HG03457 (cell line): ENCODE measurements around the gene RNU6-9.

ENCODE experiments used
- ATAC-seq: cut with Tn5 transposase; IDR thresholded peaks from one replicate; pipeline ENCODE4 v1.9.1; 2021; ENCODE audit warnings: moderate number of reproducible peaks; ENCODE audit not compliant: unreplicated experiment

The RNU6-9 gene

DNA sequence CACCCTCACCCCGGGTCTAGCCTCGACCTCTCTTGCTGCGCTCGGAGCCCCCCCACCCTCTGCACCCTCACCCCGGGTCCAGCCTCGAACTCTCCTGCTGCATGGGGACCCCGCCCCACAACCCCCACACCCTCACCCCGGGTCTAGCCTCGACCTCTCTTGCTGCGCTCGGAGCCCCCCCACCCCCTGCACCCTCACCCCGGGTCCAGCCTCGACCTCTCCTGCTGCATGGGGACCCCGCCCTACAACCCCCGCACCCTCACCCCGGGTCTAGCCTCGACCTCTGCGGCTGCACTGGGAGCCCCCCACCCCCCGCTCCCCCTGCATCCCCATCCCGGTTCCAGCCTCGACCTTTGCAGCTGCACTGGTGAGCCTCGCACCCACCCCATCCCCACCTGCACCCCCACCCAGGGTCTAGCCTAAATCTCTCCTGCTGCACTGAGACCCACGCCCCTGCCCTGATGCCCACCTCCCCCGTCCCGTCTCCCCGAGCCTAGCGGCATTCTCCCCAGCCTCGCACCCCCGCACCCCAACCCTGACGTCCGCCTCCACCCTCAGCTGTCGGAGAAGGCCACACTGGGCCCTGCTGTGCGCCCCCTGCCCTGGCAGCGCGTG is 32.0 kb upstream of the RNU6-9 start:
- ATAC-seq, result no peak

DNA sequence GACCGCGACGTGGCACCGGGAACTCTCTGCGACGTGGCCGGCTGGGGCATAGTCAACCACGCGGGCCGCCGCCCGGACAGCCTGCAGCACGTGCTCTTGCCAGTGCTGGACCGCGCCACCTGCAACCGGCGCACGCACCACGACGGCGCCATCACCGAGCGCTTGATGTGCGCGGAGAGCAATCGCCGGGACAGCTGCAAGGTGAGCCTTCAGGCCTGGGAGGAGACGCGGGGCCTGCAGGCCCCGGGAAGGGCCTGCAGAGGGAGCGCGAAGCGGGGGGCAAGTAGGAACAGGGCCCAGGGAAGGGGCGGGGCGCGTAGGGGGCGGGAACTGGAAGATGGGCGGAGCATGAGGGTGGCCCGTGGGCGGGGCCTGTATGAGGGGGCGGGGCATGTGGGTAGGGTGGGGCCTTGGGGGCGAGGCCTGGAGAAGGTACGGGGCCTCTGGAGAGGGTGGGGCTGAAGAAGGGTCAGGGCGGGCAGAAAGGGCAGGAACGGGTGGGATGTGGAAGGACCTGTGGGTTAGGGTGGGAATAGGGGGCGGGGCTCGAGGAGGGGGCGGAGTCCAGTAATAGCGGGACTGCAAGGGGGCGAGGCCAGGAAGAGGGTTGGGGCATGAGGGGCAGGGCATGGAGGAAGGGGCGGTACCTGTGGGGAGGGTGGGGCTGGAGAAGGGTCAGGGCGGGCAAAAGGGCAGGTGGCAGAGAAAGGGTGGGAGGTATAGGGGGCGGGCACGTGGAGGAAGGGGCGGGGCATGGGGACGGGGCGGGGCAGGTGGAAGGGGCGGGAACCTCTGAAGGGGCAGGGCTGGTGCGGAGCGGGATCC is 31.3 kb upstream of the RNU6-9 start:
- no peak for ATAC-seq

DNA sequence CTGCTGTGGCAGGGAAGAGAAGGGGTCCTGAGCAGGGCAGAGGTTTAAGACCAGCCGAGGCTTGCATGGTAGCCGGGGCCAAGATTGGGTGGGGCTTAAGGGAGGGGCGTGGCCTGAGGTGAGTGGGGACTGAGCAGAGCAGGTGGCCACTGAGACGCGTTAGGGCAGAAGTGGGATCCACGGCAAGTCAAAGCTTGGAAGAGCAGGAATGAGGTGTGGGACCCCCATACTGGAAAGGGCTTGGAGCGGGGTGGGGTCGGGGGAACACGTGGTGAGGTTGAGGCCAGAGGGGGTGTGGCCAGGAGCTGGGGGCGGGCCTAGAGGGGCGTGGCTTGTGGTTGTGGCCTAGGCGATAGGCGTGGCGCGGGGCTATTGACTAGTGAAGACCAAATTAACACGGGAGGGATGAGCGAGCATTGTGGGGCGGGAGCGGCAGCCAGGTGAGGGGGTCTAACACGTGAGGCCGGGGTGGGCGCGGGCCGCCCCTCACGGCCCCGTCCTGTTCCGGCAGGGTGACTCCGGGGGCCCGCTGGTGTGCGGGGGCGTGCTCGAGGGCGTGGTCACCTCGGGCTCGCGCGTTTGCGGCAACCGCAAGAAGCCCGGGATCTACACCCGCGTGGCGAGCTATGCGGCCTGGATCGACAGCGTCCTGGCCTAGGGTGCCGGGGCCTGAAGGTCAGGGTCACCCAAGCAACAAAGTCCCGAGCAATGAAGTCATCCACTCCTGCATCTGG is 30.5 kb upstream of the RNU6-9 start:
- no peak for ATAC-seq

DNA sequence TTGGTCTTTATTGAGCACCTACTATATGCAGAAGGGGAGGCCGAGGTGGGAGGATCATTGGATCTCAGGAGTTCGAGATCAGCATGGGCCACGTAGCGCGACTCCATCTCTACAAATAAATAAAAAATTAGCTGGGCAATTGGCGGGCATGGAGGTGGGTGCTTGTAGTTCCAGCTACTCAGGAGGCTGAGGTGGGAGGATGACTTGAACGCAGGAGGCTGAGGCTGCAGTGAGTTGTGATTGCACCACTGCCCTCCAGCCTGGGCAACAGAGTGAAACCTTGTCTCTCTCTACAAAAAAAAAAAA is 30.0 kb upstream of the RNU6-9 start:
- ATAC-seq, result no peak

DNA sequence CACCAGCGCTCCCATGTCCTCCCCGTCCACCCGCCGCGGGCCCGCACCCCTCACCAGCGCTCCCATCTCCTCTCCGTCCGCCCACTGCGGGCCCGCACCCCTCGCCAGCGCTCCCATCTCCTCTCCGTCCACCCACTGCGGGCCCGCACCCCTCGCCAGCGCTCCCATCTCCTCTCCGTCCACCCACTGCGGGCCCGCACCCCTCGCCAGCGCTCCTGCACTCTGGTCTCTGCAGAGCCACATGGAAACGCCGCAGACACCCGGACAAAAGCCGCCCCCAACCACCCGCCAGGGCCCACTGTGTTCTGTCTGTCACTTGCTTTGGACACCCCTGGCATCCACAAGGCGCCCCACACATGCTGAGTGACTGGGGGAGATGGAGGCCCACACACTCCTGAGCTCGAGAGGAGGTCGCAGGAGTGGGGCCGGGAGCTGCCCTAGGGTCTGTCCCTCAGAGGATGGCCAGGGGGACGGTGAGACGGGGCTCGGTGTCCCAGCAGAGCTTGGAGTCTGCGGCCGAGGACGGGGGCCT is 26.4 kb upstream of the RNU6-9 start:
- ATAC-seq, result no peak

DNA sequence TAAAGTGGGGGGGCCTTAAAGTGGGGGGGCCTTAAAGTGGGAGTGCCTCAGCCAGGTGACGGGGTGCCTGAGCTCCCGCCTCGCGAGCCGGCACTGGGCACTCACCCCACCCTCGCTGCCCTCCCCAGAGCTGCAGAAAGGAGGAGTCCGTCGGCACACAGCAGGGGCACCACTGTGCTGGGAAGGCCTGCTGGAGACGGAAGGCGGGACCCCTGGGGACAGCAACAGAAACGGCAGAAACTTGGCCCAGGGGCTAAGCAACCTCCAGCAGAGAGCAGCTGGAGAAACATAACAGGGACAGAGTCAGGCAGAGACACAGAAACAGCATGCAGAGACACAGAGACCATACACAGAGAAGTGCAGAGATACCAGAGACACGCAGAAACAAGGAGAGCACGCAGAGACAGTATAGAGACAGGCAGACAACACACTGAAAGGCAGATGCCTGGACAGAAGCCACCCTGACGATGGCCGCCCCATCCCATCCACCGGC is 25.9 kb upstream of the RNU6-9 start:
- ATAC-seq, result no peak

DNA sequence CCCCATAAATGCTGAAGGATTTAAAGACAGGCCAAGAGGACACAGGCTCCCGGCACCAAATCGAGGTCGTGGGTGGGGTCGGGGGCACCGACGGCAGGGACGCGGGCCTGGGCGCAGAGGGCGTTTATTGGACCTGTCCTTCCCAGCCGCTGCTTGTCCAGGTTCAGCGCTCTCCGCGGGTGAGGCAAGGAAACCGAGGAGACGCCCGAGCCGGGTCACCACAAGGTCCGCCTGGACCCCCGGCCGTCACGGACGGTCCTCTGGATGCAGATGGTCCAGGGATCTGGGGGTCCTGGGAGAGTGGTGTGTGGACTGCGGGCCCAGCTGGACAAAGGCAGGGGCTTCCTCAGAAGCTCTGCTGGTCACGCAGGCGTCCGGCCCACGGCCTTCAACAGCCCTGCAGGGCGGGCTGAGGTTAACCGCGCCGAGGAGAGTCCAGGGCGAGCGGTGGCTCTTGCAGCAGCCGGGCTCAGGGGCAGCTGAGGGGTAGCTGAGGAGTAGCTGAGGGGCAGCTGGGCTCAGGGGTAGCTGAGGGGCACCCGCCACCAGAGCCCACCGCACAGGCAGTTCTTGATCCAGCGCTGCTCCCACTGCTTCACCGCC is 25.3 kb upstream of the RNU6-9 start:
- no peak for ATAC-seq

DNA sequence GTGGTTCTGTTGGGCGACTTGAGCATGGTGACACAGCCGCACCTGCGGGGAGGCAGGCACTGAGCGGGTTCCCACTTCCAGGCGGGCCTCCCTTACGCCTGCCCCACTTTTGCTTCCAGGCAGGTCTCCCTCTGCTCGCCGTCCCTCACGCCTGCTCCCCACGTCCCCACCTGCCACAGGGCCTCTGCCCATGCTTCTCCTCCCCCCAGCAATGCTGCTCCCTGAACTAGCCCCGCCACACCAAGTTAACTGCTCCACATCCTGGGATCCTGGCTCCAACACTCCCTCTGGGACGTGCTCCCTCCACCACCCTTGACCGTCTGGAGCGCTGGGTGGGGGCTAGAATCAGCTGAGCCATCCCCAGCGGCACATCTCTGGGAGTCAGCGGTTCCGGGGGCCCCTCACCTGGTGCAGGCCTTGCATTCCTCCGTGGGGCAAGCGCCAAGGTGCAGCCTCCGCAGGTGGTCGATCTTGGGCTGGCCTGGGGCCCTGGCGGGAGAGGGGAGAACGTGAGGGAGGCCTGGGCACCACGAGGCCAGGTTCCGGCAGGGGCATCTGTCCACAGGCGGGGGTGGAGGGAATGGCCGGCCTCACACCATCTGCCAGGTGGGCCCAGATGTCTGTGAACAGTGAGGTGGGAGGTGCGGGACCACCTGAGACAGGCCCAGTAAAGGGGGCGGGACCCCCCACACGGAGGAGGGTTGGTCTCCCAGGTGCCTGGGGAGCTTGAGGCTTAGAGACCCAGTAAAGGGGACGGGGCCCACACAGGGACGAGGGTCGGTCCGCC is 24.6 kb upstream of the RNU6-9 start:
- no peak for ATAC-seq

DNA sequence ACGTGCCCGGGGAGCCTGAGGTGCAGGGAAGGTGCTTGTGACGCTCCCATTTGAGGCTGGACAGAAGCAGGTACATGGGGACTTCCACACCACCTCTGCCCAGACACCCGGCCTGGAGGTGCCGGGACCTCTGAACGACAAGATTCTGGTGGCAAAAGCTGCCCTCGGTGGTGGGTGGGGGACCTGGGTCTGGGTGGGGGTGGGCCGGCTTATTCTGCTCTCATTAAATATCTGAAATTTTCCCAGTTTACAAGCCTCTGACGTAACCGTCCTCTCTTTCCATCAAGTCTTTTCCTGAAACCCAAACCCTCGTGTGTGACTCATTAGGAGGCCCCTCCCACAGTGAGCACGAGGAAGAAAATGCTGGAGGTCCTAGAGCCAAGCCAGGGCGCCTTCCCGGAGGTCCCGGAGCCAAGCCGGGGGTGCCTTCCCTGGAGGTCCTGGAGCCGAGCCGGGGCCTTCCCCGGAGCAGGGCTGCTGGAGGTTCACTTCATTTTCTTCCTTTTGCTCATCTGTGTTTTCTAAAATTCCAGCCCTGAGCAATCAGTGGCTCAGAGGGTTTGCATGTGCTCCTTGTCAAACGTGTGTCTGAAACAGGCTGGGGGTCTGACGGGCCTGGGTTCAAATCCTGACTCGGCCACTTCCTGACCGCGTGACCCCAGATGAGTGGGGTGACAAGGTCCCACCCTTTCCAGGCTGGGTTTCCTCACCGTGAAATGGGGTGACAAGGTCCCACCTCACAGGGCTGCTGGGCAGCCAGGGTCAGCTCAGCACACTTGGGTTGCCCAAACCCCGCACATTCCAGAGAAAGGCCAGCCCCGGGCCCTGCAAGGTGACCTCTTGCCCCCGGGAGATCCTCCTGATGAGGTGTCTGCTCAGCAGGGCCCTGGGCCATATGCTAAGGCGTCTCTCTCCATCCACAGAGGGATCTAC is 23.8 kb upstream of the RNU6-9 start:
- no peak for ATAC-seq

DNA sequence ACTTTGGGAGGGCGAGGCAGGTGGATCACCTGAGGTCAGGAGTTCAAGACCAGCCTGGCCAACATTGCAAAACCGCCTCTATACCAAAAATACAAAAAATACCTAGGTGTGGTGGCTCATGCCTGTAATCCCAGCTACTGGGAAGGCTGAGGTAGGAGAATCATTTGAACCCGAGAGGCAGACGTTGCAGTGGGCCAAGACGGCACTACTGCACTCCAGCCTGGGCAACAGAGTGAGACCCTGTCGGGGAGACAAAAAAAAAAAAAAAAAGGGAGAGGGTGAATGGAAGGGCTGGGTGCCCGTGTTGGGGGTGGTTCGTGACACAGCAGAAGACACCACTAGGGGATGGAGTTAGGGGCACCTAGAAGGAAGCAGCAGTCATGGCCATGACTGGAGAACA is 23.0 kb upstream of the RNU6-9 start:
- ATAC-seq, result no peak

DNA sequence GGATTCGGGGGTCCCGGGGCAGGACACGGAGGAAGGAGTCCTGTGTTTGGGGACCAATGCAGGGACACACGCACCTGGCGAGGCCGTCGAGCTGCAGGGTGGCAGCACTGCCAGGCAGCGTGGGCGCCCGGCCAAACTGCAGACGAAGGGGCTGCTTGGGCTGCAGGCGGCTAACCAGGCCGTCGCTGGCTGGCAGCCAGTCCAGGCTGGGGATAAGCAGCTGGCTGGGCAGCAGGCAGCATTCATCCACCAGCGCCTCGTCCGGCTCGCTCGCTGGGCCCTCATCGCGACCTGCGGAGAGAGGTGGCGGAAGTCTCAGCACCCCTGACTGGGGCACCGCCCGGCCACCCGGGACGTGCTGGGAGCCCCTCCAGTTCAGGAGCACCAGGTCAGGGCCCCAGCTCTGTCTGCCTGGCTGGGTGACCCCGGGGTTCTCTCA is 22.3 kb upstream of the RNU6-9 start:
- ATAC-seq, result no peak

DNA sequence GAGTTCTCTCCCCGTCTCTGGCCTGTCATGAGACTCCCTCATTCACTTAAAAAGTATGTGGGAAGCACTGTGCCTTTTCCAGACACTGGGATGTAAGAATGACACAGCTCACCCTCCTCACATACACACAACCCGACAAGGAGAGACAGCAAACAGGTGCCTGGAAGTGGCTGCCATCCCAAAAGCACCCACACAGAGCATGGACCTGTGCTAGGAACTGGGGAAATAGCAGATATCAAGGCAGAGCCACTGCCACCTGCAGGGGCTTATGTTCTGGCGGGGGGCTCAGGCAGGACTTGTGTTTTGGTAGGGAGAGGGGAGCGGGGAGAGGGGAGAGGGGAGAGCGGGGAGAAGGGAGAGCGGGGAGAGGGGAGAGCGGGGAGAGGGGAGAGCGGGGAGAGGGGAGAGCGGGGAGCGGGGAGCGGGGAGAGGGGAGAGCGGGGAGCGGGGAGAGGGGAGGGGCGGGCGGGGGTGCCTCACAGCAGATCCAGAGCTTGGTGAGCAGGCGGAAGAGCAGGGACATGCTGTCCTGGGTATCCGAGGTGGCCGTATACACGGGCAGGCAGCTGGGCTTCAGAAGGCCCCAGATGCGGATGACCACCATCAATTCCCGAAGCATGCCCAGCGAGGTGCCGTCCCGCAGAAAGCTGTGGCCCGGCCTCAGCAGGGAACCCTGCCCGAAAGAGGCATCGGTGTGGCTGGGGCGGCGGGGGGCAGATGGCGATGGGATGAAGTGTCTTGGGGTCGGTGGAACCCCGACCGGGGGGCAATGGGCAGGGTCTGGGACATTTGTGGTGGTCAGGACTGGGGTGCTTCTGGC is 21.6 kb upstream of the RNU6-9 start:
- no peak for ATAC-seq

DNA sequence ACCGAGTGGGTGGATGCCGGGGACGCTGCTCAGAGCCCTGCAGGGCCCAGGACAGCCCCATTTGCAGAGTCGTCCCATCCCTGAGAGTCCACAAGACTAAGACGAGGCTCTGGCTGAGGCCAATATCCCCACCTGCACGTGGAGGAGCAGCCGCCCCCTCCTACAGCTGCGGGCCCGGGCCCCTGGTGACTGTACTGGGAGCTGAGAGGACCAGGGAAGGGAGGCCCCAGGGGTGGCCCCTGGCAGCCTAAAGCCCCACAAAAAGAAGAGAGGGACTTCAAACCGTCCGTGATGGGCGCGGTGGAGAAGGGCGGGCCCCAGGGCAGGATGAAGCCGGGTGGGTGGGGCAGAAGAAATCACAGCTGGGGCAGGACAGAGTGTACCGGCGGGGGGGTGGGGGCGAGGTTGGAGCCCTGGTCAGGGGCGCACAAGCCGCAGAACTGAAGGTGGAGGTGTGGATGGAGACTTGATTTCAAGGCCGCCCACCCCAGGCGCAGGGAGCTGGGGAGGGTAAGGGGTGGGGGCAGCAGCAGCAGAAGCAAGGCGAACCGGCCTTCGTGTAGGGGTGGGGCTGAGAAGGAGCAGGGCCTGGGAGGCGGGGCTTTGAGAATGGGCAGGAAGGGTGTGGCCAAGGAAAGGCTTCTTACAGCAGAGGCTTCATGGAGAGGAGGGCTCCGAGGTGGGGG is 20.9 kb upstream of the RNU6-9 start:
- ATAC-seq, result no peak

DNA sequence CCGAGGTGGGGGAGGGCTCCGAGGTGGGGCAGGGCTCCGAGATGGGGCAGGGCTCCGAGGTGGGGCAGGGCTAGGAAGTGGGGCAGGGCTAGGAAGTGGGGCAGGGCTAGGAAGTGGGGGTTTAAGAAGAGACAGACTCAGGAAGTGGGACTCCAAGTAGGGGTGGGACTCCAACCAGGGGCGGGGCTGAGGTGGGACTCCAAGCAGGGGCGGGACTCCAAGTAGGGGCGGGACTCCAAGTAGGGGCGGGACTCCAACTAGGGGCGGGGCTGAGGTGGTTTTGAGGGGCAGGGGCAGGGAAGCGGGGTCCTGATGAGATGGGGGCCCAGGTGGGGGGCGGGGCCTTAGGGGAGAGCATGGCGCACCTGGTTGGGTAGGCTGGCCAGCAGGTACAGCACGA is 20.2 kb upstream of the RNU6-9 start:
- no peak for ATAC-seq

DNA sequence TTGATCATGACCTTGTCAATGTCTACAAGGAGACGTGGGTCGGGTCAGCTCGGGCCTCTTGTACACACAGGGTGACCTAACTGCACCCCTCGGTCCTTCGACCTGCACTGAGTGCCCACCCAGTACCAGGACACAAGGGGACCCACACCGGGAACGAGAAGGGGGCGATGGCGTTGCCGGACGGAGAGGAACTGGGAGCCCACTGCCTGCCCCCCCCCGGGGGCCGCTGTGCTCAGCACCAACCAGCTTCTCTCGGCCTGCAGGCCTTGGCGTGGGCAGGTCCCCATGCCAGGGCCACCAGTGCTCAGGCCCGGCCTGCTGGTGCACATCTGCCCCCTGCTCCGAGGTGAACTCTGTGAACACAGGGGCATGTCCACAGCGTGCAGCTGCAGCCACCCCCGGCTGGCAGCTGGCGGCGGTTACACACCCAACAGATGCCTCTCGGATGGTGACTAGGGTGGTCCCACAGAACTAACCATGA is 19.7 kb upstream of the RNU6-9 start:
- ATAC-seq, result no peak

DNA sequence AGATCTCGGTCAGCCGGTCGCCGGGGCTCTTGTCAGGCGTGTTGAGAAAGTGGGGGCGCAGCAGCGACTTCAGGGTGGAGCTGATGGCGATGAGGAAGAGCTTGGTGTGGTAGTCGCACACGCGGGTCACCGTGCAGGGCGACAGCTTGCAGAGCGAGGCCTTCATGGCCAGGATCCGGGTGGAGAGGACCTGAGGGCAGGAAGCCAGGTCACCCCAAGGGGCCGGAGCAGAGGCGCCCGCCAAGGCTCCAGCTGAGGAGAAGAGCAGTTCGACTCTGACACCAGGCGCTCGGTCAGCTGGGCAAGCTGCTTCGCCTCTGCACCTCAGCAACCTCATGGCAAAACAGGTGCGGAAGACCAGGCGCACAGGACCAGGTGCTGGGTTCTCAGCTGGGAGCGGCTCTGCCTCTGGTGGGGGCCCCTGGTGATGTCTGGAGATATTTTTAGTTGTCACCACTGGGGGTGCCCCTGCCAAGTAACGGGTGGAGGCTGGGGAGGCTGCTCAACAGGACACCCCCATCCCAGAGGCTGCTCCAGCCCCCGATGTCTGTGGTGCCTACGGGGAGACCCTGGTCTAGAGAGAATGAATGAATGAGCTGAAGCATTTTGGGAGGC is 17.9 kb upstream of the RNU6-9 start:
- ATAC-seq, result no peak

DNA sequence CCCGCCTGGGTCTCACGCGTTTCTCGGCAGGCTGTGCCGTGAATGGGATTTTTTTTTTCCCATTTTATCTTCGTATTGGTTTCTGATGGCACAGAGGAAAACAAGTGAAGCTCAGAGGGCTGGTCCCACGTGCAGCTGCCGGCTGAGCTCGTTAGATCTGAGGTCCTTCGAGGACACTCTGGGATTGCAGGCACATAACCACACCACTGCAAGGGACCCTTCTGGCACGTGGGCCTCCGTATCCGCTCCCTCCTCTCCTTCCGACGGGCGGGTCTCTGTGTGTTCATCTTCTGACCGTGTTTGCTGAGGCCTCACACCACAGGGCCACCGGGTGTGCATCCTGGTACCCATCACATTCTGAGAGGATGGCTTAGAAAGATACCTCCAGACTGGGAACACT is 17.2 kb upstream of the RNU6-9 start:
- no peak for ATAC-seq
